DLD1 (cell line): ENCODE data around the gene MED13L.
"Not testable (repeated sequence)": the region's sequence is repeated elsewhere in the genome, so short reads cannot be mapped to it uniquely, and the experiment has no call there.

Experiments
- in situ Hi-C: cut with HindIII; loops from 2 replicates; pipeline ENCODE4 v1.10.0; 2017; ENCODE audit warnings: low sequenced_read_pairs

Gene MED13L

DNA sequence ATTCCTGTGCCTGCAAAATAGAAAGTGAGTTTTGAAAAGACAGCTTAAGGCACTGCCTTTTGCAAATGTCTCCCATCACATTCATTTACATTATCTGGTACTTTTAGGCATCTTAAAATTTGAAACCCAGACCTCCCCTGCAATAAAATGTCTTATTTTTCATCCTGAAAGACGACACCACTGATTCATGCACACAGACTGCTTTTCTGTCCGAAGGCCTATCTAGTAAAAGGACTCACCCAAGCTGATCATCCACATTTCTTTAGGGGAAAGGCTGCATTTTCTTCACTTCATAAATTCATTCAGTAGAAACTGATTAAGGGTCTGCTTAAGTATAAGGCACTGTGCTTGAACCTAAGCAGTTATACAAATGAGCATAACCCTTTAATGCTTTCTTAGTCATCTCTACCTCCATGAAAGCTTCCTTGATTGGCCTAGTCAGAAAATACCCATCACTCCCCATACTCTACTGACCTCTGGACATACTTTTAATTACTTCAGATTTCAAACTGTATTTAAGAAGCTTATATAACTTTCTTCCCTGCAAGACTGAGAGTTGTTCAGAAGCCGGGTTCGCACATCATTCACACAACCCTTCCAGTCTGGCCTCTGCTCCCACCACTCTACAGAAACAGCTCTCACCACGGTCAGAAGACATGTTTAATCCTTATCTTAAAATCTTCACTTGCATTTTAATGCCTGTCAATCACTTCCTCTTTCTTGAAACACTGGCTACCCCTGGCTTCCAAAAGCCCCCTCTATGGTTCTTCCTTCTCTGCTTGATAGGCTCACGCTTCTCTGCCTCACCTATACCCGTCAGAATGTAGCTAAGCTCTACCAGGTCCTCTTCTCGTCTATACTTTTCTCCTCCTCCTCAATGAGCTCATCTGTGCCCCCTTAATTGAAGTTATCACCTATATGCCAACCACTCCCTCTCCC is 288.6 kb downstream of the MED13L start:
- in situ Hi-C loops, result no loop called here

GRCh38 chr12:115988212-115988611 is 289.3 kb downstream of the MED13L start:
- in situ Hi-C loops, result no loop called here

- in situ Hi-C loops, result no loop called here
Observed at GRCh38 chr12:115984616-115985015, 292.9 kb downstream of the MED13L start.

- in situ Hi-C loops, result no loop called here
Observed at GRCh38 chr12:115983226-115983798, 294.2 kb downstream of the MED13L start.

DNA sequence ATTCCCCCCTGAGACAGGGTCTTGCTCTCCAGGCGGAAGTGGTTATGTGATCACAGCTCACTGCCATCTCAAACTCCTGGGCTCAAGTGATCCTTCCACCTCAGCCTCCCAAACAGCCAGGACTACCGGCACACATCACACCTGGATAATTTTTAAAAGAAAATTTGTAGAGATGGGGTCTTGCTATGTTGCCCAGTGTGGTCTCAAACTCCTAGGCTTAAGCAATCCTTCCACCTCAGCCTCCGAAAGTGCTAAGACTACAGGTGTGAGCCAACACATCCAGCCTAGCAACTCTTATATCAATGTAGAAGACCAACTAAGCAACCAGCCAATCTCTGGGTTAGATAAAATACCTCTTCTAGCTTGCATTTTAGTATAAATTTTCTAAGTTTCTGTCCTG is 297.2 kb downstream of the MED13L start:
- in situ Hi-C loops, result no loop called here

DNA sequence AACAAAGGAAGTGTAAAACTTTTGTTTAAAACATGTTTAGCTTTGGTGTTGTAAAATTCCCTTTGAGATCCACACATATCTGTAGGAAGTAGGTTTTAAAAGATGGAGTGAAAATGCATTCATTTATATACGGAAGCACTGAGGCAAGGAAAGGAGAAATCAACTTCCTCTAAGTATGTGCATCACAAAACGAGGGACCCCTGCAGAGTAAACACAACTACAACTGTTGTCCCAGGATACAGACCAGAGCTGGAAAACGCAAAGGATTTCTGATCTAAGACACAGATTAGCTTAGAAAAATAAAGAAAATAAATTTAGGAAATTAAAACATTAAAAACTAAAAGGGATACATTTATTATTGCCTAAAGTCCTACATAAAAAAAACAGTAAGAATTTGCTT is 297.6 kb downstream of the MED13L start:
- in situ Hi-C loops, result no loop called here

DNA sequence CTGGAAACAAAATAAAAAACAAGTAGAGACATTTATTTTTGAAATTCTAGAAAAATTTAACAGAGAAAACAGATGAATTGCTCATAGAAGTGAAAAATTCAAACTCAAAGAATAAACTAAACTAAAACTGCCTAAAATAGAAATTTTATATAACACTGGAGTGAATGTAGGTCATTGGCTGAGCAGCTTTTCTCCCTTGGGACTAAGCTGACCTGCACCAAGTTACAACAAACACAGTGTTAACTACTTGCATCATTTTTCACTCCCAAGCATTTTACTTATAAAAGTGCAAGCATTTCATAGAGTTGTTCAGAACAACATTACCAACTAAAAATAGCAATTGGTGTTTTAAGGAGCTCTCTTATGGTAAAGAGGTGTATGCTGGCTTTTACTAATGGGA is 298.1 kb downstream of the MED13L start:
- in situ Hi-C loops, result no loop called here

GRCh38 chr12:115976829-115977228 is 300.7 kb downstream of the MED13L start:
- in situ Hi-C loops, result not testable (repeated sequence)

GRCh38 chr12:115975411-115975810 is 302.1 kb downstream of the MED13L start:
- in situ Hi-C loops, result no loop called here

- in situ Hi-C loops, result no loop called here
Observed at GRCh38 chr12:115973968-115974724, 303.3 kb downstream of the MED13L start.

GRCh38 chr12:115973066-115973465 is 304.4 kb downstream of the MED13L start:
- in situ Hi-C loops, result no loop called here

DNA sequence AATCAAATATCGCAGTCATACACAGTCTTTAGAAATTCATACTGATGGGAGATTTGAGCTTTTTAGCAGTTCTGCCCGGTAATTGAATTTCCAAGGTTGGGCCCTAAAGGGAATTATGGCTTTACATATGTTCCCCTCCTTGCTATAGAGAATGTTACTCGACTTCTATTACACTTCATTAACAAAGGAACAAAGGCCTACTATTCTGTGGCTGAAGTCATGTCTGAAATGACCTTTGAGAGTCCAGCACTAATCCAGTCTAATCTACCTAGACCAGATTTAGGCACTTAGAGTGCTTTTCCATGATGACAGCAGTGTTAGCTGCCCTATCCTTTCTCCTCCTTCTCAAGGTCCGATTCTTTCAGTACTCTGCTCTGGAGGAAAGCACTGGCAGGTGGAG is 305.3 kb downstream of the MED13L start:
- in situ Hi-C loops, result no loop called here

DNA sequence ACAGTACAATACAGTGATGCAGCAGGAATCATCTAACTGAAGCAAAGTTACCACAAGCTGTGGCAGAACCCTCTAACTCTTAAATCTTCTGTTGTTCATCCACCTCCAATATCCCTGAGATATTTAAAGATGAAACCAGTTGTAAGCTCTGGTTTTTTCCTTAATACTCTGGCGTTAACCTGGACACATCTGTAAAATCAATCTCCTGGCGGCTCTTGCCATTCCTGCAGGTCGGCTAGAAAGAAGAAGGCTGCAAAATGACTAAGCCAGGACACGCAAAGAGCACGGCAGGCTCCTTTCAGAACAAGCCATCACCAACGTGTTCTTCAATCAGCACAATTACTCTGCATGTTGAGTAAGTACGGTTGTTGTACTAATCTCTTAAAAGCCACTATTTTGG is 309.3 kb downstream of the MED13L start:
- in situ Hi-C loops, result no loop called here

GRCh38 chr12:115966376-115966775 is 311.1 kb downstream of the MED13L start:
- in situ Hi-C loops, result no loop called here

DNA sequence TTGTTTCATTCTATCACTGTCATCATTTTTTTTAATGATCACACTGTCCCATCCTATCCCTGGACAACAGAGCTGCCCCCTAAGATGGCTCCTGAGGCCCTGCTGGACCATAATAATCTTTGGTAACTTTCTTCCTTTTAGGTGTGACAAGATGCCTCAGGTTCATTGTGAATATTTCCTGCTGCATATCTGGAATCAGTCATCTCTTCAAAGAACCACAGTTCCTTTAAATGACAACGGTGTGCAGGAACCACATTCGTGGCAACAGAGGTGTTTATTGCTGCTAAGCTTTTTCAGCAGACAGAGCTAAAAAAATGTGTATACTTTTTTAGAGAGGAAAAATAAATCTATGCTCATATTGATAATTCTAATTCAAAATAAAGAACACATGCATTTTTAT is 312.9 kb downstream of the MED13L start:
- in situ Hi-C loops, result no loop called here

- in situ Hi-C loops, result no loop called here
Observed at GRCh38 chr12:115964214-115964613, 313.3 kb downstream of the MED13L start.

- in situ Hi-C loops, result no loop called here
Observed at GRCh38 chr12:115962216-115962615, 315.3 kb downstream of the MED13L start.

- in situ Hi-C loops, result no loop called here
Observed at GRCh38 chr12:115960868-115961802, 316.4 kb downstream of the MED13L start.

- in situ Hi-C loops, result no loop called here
Observed at GRCh38 chr12:115957686-115958290, 319.7 kb downstream of the MED13L start.

DNA sequence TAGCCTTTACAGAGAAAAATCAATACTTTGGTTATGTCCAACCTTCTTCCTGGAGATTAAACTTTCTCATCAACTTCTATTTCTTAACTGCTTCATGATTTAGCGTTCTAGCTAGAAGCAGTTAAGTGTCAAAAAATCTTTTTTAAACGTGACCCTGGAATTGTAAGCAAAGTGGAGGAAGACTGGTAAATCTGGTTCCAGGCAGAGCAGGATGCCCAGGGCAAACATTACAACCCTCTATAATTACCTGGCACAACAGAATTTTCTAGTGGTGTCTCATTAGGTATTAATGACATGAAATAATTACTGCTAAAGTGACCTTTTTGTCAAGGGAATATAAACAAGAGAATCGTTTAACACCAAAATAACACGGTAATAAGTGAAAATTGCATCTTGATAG is 320.8 kb downstream of the MED13L start:
- in situ Hi-C loops, result no loop called here
